Duodenal mucosa (tissue), 2 donors: Measurements from ENCODE around the gene ZBTB46.

Source experiments
- H3K27ac ChIP-seq: one replicate; pipeline ENCODE4 v1.7.0; 2013; ENCODE audit warnings: low read depth, low read length
- H3K27me3 ChIP-seq, 2 donors: one replicate each; pipeline ENCODE4 v1.7.0; 2013; ENCODE audit warnings: low read length in 2 of 2, control low read depth in 1 of 2; ENCODE audit not compliant: insufficient read depth in 2 of 2, control insufficient read depth in 1 of 2
- H3K36me3 ChIP-seq, 2 donors: one replicate each; pipeline ENCODE4 v1.7.0; 2013; ENCODE audit warnings: low read length in 2 of 2, control low read depth in 1 of 2; ENCODE audit not compliant: insufficient read depth in 2 of 2, control insufficient read depth in 1 of 2
- H3K4me1 ChIP-seq, 2 donors: one replicate each; pipeline ENCODE4 v1.7.0; 2013; ENCODE audit warnings: low read length in 2 of 2, control low read depth in 1 of 2; ENCODE audit not compliant: insufficient read depth in 2 of 2, control insufficient read depth in 1 of 2
- H3K4me3 ChIP-seq, 2 donors: one replicate each; pipeline ENCODE4 v1.7.0; 2013; ENCODE audit warnings: low read length in 2 of 2, low read depth in 1 of 2
- H3K9ac ChIP-seq, 2 donors: one replicate each; pipeline ENCODE4 v1.7.0; 2013; ENCODE audit warnings: low read length in 2 of 2, low read depth in 1 of 2
- H3K9me3 ChIP-seq, 2 donors: one replicate each; pipeline ENCODE4 v1.7.0; 2013; ENCODE audit warnings: low read length in 2 of 2, control low read depth in 1 of 2; ENCODE audit not compliant: control insufficient read depth in 1 of 2

Gene ZBTB46

GRCh38 chr20:63747622-63748069 lies 83.4 kb downstream of the ZBTB46 start:
- Histone ChIP-seq H3K27me3 (no peaks in the 10 kb centered on the region), H3K27ac (no peak overlapping the region), H3K9ac (no peak overlapping the region), H3K36me3 (peaks cover 0 to 4% of the 10 kb centered on the region in 2 donors), H3K4me3 (no peak overlapping the region), H3K9me3 (no peaks in the 10 kb centered on the region), H3K4me1 (no peaks in the 10 kb centered on the region)

DNA sequence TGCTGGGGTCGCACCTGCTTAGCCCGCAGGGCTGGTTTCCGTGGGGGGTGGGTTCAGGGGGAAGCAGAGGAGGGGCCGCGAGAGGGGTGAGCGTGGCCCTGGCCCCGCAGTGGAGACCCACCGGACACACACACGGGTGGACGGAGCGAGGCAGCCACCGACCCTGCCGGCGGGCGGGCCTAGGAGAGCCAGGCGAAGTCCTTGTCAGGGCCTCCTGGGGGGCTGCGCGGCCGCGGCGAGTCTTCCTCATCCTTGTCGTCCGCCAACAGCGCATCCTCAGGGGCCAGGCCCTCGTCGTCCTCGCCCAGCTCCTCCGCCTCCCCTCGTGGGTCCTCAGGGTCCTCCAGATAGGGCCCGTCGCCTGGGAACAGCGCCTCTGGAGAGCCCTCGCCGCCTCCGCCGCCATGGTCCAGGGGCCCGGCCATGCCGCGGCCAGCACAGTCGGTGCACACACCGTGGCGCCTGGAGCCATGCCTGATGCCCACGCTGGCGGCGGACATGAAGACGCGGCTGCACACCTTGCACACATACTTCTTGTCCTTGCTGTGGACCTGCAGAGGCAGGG lies 84.2 kb downstream of the ZBTB46 start:
- Histone ChIP-seq H3K27ac (no peak overlapping the region), H3K4me1 (no peaks in the 10 kb centered on the region), H3K4me3 (no peak overlapping the region), H3K36me3 (peaks cover 0 to 4% of the 10 kb centered on the region in 2 donors), H3K27me3 (no peaks in the 10 kb centered on the region), H3K9ac (no peak overlapping the region), H3K9me3 (no peaks in the 10 kb centered on the region)

- no peak overlapping the region for H3K27ac ChIP-seq
- H3K4me3 ChIP-seq: no peak overlapping the region
- no peaks in the 10 kb centered on the region for H3K27me3 ChIP-seq
- H3K36me3 ChIP-seq: peaks cover 0 to 4% of the 10 kb centered on the region in 2 donors
- no peak overlapping the region for H3K9ac ChIP-seq
- peaks cover 0 to 4% of the 10 kb centered on the region in 2 donors for H3K4me1 ChIP-seq
- H3K9me3 ChIP-seq: no peaks in the 10 kb centered on the region
These were observed 84.9 kb downstream of the ZBTB46 start for GRCh38 chr20:63745961-63746731.

DNA sequence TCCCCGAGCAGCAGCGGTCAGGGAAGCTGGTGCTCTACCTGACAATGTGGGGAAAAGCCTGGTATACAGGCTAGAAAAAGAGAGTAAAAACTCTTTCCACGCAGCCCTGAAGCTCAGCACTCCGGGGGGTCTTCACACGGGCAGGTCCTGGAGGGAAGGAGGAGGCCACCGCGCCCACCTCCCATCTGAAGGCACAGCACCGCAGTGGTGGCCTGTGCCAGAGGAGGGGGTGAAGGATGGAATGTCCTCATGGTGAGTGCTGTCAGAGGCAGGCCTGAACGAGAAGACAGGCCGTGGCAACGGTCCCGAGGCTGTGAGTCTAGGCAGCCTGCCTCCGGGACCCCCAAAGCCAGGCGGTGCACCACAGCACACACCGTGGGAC lies 85.6 kb downstream of the ZBTB46 start:
- H3K9me3 ChIP-seq: no peaks in the 10 kb centered on the region
- no peak overlapping the region for H3K27ac ChIP-seq
- no peak overlapping the region for H3K4me3 ChIP-seq
- H3K27me3 ChIP-seq: no peaks in the 10 kb centered on the region
- peaks cover 0 to 11% of the 10 kb centered on the region in 2 donors for H3K4me1 ChIP-seq
- H3K9ac ChIP-seq: no peak overlapping the region
- peaks cover 0 to 4% of the 10 kb centered on the region in 2 donors for H3K36me3 ChIP-seq

GRCh38 chr20:63744574-63745423 lies 86.3 kb downstream of the ZBTB46 start:
- Histone ChIP-seq H3K9me3 (no peaks in the 10 kb centered on the region), H3K9ac (no peak overlapping the region), H3K27me3 (no peaks in the 10 kb centered on the region), H3K4me3 (no peak overlapping the region), H3K36me3 (peaks cover 0 to 4% of the 10 kb centered on the region in 2 donors), H3K4me1 (peaks cover 0 to 11% of the 10 kb centered on the region in 2 donors), H3K27ac (no peak overlapping the region)

DNA sequence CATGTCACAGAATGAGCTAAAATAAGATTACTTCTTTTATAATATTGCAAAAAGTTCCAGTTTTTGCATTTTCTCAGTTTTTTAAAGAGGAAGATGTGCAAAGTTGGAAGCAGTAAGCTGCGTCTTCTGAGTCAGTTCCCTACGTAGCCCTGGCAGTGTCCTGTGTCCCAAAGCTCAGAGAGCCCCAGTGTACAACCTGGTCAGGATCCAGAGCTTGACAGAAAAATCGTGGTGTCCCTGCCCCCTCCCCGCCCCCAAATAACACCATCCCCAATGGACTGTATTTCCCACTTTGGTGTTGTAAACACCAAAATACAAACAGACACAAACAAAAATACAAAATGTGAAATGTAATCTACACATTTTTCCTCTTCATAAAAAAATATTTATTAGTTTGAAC lies 86.9 kb downstream of the ZBTB46 start:
- Histone ChIP-seq H3K27ac (no peak overlapping the region), H3K4me3 (no peak overlapping the region), H3K9me3 (no peaks in the 10 kb centered on the region), H3K36me3 (peaks cover 0 to 4% of the 10 kb centered on the region in 2 donors), H3K9ac (no peak overlapping the region), H3K27me3 (no peaks in the 10 kb centered on the region), H3K4me1 (peaks cover 0 to 12% of the 10 kb centered on the region in 2 donors)

DNA sequence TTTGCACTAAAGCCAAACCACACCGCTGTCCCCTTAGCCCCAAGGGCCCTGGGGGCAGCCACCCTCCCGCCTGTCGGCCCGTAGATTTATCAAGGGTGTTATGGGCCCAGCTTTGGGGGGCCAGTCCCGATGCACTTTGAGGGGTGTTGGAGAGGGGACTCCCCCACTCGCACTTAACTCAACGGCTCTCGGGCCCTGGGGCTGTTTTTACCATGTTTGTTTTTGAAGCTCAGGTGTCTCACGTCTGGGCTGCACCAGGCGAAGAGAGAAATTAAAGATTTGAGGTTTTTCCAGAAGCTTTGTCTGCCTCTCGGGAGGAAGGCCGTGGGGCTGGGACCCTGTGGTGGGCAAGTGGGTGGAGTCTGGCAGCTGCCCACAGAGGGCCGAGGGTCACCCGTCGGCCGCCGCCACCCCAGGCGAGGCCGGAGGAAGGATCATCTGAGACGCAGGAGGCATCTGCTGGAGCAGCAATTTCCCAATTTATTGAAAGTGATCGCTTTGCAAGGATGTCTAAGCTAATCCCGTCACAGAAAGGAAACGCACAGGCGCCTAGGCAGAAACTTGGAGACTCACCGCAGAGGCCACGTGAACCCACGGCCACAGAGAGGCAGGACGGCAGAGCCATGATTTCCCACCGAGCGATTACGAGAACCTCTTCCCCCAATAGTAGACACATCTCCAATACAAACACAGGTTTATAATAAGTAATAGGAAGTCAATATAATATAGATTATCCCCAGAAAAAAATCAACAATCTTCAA lies 87.7 kb downstream of the ZBTB46 start:
- H3K27ac ChIP-seq: no peak overlapping the region
- H3K4me1 ChIP-seq: peaks cover 3 to 19% of the 10 kb centered on the region in 2 donors
- H3K4me3 ChIP-seq: no peak overlapping the region
- no peaks in the 10 kb centered on the region for H3K9me3 ChIP-seq
- H3K9ac ChIP-seq: no peak overlapping the region
- no peaks in the 10 kb centered on the region for H3K27me3 ChIP-seq
- H3K36me3 ChIP-seq: peaks cover 0 to 4% of the 10 kb centered on the region in 2 donors

DNA sequence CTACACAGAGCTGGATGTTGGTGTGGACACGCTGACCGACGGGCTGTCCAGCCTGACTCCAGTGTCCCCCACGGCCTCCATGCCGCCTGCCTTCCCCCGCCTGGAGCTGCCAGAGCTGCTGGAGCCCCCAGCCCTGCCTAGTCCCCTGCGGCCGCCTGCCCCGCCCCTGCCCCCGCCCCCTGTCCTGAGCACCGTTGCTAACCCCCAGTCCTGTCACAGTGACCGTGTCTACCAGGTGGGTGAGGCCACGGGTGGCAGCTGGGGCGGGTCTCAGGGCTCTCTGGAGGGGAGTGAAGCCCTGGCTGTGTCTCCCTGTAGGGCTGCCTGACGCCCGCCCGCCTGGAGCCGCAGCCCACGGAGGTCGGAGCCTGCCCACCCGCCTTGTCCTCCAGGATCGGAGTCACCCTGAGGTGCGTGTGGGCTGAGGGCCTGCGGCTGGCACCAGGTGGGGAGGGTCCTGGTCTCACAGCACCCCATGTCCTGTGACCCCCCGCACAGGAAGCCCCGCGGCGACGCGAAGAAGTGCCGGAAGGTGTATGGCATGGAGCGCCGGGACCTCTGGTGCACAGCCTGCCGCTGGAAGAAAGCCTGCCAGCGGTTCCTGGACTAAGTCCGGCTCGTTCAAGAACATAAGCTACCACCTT lies 88.6 kb downstream of the ZBTB46 start:
- Histone ChIP-seq H3K4me3 (no peak overlapping the region), H3K9ac (no peak overlapping the region), H3K9me3 (no peaks in the 10 kb centered on the region), H3K27ac (no peak overlapping the region), H3K27me3 (no peaks in the 10 kb centered on the region), H3K4me1 (peaks cover 8 to 24% of the 10 kb centered on the region in 2 donors), H3K36me3 (peaks cover 0 to 4% of the 10 kb centered on the region in 2 donors)

DNA sequence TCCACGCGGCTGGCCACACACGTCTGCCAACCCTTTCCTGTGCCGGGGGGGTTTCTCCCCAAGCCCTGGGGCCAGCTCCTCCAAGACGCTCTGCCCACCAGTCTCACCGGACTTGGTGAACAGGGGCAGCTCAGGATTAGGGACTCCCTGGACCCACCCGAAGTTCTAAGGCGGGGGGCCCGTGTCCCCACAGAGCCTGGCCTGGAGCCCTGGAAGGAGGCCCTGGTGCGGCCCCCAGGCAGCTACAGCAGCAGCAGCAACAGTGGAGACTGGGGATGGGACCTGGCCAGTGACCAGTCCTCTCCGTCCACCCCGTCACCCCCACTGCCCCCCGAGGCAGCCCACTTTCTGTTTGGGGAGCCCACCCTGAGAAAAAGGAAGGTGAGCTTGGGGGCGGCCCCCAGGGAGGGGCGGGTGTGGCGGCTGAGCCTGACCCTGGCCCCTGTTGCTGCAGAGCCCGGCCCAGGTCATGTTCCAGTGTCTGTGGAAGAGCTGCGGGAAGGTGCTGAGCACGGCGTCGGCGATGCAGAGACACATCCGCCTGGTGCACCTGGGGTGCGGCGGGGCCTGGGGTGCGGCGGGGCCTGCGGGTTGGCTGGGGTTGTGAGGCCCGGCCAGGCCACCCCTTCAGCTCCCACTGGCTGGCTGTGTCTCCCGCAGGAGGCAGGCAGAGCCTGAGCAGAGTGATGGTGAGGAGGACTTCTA lies 89.2 kb downstream of the ZBTB46 start:
- H3K9ac ChIP-seq: no peak overlapping the region
- no peaks in the 10 kb centered on the region for H3K9me3 ChIP-seq
- H3K27me3 ChIP-seq: no peaks in the 10 kb centered on the region
- no peak overlapping the region for H3K27ac ChIP-seq
- peaks cover 0 to 4% of the 10 kb centered on the region in 2 donors for H3K36me3 ChIP-seq
- peaks cover 13 to 30% of the 10 kb centered on the region in 2 donors for H3K4me1 ChIP-seq
- peak overlapping the region in 1 of 2 donors; percentile 62 for H3K4me3 ChIP-seq
